ENCODE measurements around the gene CHMP1A.

Gene CHMP1A

GRCh38 chr16:89645122-89645521 lies 12.4 kb downstream of the CHMP1A start:
- Histone ChIP-seq H3K4me2 (ENCODE audit: low read length) (no peak overlapping the region), H3K27me3 (ENCODE audit: low read depth, low read length) (no peaks in the 10 kb centered on the region), H4K20me1 (ENCODE audit: insufficient read depth, low read length) (no peaks in the 10 kb centered on the region), H3K9ac (ENCODE audit: low read length) (no peak overlapping the region), H3K4me3 (ENCODE audit: low read length) (no peak overlapping the region), H3K27ac (ENCODE audit: low read length) (no peak overlapping the region), H3K36me3 (replicated peaks; ENCODE audit: low read depth, low read length) (peaks cover 10% of the 10 kb centered on the region), H3K79me2 (ENCODE audit: low read length) (no peaks in the 10 kb centered on the region), H3K4me1 (ENCODE audit: low read length) (no peaks in the 10 kb centered on the region), H3K9me3 (ENCODE audit: insufficient read depth, low read length) (no peaks in the 10 kb centered on the region), H2AFZ (ENCODE audit: low read depth, low read length) (no peak overlapping the region)
- TF ChIP-seq EZH2phosphoT487 (IDR thresholded peaks at IDR 0.05; ENCODE audit: low read depth) (no peak), CTCF (IDR thresholded peaks at IDR 0.05; ENCODE audit: low read depth, low read length) (no peak)

- H2AFZ ChIP-seq (ENCODE audit: low read depth, low read length) = no peak overlapping the region
- no peaks in the 10 kb centered on the region for H3K27me3 ChIP-seq (ENCODE audit: low read depth, low read length)
- peaks cover 10% of the 10 kb centered on the region for H3K36me3 ChIP-seq (replicated peaks; ENCODE audit: low read depth, low read length)
- H3K4me3 ChIP-seq (ENCODE audit: low read length) = no peak overlapping the region
- no peak for TF ChIP-seq CTCF (IDR thresholded peaks at IDR 0.05; ENCODE audit: low read depth, low read length)
- TF ChIP-seq EZH2phosphoT487 (IDR thresholded peaks at IDR 0.05; ENCODE audit: low read depth) = no peak
- no peaks in the 10 kb centered on the region for H3K9me3 ChIP-seq (ENCODE audit: insufficient read depth, low read length)
- H3K9ac ChIP-seq (ENCODE audit: low read length) = no peak overlapping the region
- no peaks in the 10 kb centered on the region for H3K79me2 ChIP-seq (ENCODE audit: low read length)
- H4K20me1 ChIP-seq (ENCODE audit: insufficient read depth, low read length) = no peaks in the 10 kb centered on the region
- H3K4me2 ChIP-seq (ENCODE audit: low read length) = no peak overlapping the region
- no peak overlapping the region for H3K27ac ChIP-seq (ENCODE audit: low read length)
- H3K4me1 ChIP-seq (ENCODE audit: low read length) = no peaks in the 10 kb centered on the region
These were observed 13.7 kb downstream of the CHMP1A start for GRCh38 chr16:89643769-89644300.

GRCh38 chr16:89642574-89642973 lies 14.9 kb downstream of the CHMP1A start:
- Histone ChIP-seq H3K9me3 (ENCODE audit: insufficient read depth, low read length) (no peaks in the 10 kb centered on the region), H3K9ac (ENCODE audit: low read length) (no peak overlapping the region), H3K79me2 (ENCODE audit: low read length) (no peaks in the 10 kb centered on the region), H3K27me3 (ENCODE audit: low read depth, low read length) (no peaks in the 10 kb centered on the region), H3K4me3 (ENCODE audit: low read length) (no peak overlapping the region), H3K36me3 (replicated peaks; ENCODE audit: low read depth, low read length) (peaks cover 10% of the 10 kb centered on the region), H2AFZ (ENCODE audit: low read depth, low read length) (no peak overlapping the region), H3K4me2 (ENCODE audit: low read length) (no peak overlapping the region), H3K4me1 (ENCODE audit: low read length) (no peaks in the 10 kb centered on the region), H3K27ac (ENCODE audit: low read length) (no peak overlapping the region), H4K20me1 (ENCODE audit: insufficient read depth, low read length) (no peaks in the 10 kb centered on the region)
- TF ChIP-seq CTCF (IDR thresholded peaks at IDR 0.05; ENCODE audit: low read depth, low read length) = no peak
- TF ChIP-seq EZH2phosphoT487 (IDR thresholded peaks at IDR 0.05; ENCODE audit: low read depth) = no peak

- Histone ChIP-seq H3K9me3 (ENCODE audit: insufficient read depth, low read length) (no peaks in the 10 kb centered on the region), H3K36me3 (replicated peaks; ENCODE audit: low read depth, low read length) (peaks cover 4% of the 10 kb centered on the region), H3K27ac (ENCODE audit: low read length) (no peak overlapping the region), H3K4me3 (ENCODE audit: low read length) (no peak overlapping the region), H3K9ac (ENCODE audit: low read length) (no peak overlapping the region), H3K4me2 (ENCODE audit: low read length) (peak overlapping the region; percentile 72; the same call in 1 of the 2 replicates), H3K27me3 (ENCODE audit: low read depth, low read length) (no peaks in the 10 kb centered on the region), H3K4me1 (ENCODE audit: low read length) (no peaks in the 10 kb centered on the region), H2AFZ (ENCODE audit: low read depth, low read length) (no peak overlapping the region), H3K79me2 (ENCODE audit: low read length) (no peaks in the 10 kb centered on the region), H4K20me1 (ENCODE audit: insufficient read depth, low read length) (no peaks in the 10 kb centered on the region)
- TF ChIP-seq EZH2phosphoT487 (IDR thresholded peaks at IDR 0.05; ENCODE audit: low read depth) (no peak), CTCF (IDR thresholded peaks at IDR 0.05; ENCODE audit: low read depth, low read length) (no peak)
These were observed 15.9 kb downstream of the CHMP1A start for GRCh38 chr16:89641458-89642119.
